Loucy (cell line): ENCODE measurements around the gene IQCF2.

ENCODE experiments used
- H2AFZ ChIP-seq: fragments of 200-600 bp; sonication (generic); 2 replicates; pipeline ENCODE4 v1.6.0; 2016; ENCODE audit warnings: antibody characterized with exemption, mild to moderate bottlenecking, low read length, moderate library complexity
- H3F3A ChIP-seq: fragments of 200-600 bp; 2 replicates; pipeline ENCODE4 v1.6.0; 2016; ENCODE audit warnings: antibody characterized with exemption, low read depth, mild to moderate bottlenecking
- H3K27me3 ChIP-seq: fragments of 200-600 bp; sonication (generic); 2 replicates; pipeline ENCODE4 v1.6.1; 2014; ENCODE audit warnings: low read length, mild to moderate bottlenecking; ENCODE audit not compliant: insufficient read depth, poor library complexity, severe bottlenecking
- H3K36me3 ChIP-seq: fragments of 200-600 bp; sonication (generic); 2 replicates; pipeline ENCODE4 v1.6.1; 2016; ENCODE audit warnings: low read length; ENCODE audit not compliant: insufficient read depth
- H3K4me1 ChIP-seq: fragments of 200-600 bp; sonication (generic); 2 replicates; pipeline ENCODE4 v1.5.1; 2014; ENCODE audit warnings: low read length, mild to moderate bottlenecking; ENCODE audit not compliant: insufficient read depth, poor library complexity, severe bottlenecking
- H3K4me2 ChIP-seq: fragments of 200-600 bp; sonication (generic); 2 replicates; pipeline ENCODE4 v1.6.0; 2014; ENCODE audit warnings: antibody characterized with exemption, low read length, low read depth, mild to moderate bottlenecking; ENCODE audit not compliant: poor library complexity, severe bottlenecking
- H3K4me3 ChIP-seq: fragments of 200-600 bp; sonication (generic); 2 replicates; pipeline ENCODE4 v1.5.1; 2014; ENCODE audit warnings: low read length, mild to moderate bottlenecking, mixed read lengths; ENCODE audit not compliant: poor library complexity, severe bottlenecking
- H3K79me2 ChIP-seq: fragments of 200-600 bp; sonication (generic); 2 replicates; pipeline ENCODE4 v1.6.1; 2014; ENCODE audit warnings: low read length; ENCODE audit not compliant: insufficient read depth
- H3K9ac ChIP-seq: fragments of 200-600 bp; sonication (generic); 2 replicates; pipeline ENCODE4 v1.6.0; 2014; ENCODE audit warnings: mild to moderate bottlenecking, low read depth, low read length, moderate library complexity; ENCODE audit not compliant: poor library complexity, severe bottlenecking
- H3K9me2 ChIP-seq: fragments of 200-600 bp; sonication (generic); replicated peaks from 2 replicates; pipeline ENCODE4 v1.6.1; 2016; ENCODE audit warnings: low read depth, low read length, mixed read lengths
- H3K9me3 ChIP-seq: fragments of 200-600 bp; sonication (generic); 2 replicates; pipeline ENCODE4 v1.6.1; 2014; ENCODE audit warnings: mild to moderate bottlenecking, antibody characterized with exemption, low read length, low read depth; ENCODE audit not compliant: insufficient read depth
- H4K20me1 ChIP-seq: fragments of 200-600 bp; sonication (generic); 2 replicates; pipeline ENCODE4 v1.6.0; 2014; ENCODE audit warnings: antibody characterized with exemption, low read length, mild to moderate bottlenecking; ENCODE audit not compliant: insufficient read depth, poor library complexity, severe bottlenecking
- EZH2phosphoT487 ChIP-seq: fragments of 200-600 bp; IDR thresholded peaks from 2 replicates; pipeline ENCODE4 v1.6.1; 2018; ENCODE audit warnings: antibody characterized with exemption, mild to moderate bottlenecking, moderate library complexity, borderline replicate concordance
- TF ChIP-seq, protein P1 (sequence below): fragments of 200-600 bp; sonication (generic); conservative IDR thresholded peaks from 2 replicates; pipeline ENCODE4 v1.5.1; 2014; ENCODE audit warnings: mild to moderate bottlenecking, antibody characterized with exemption, low read length

IQCF2 gene

DNA sequence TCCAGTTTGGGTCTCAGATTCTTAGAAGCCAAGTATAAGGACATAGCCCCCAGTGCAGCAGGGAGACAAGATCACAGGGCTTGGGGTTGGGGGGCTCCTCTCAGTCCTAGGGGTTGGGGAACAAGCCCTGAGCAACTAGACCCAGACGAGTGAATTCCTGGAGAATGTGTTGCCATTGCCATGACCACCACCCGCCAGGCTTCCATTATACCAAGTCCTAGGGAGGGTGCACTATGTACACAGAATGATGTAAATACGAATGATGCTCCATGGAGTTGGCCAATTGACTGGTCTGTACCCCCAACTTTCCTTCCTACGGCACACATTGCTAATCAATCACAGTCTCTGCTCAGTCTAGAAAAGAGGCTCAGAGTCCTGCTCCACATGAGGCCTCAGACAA is 33.0 kb downstream of the IQCF2 start:
- H3K36me3 ChIP-seq: no peaks in the 10 kb centered on the region
- H3K4me3 ChIP-seq: no peak overlapping the region
- H3K4me2 ChIP-seq: no peak overlapping the region
- H3K9me2 ChIP-seq: no peaks in the 10 kb centered on the region
- TF ChIP-seq EZH2phosphoT487: no peak
- TF ChIP-seq, protein P1, sequence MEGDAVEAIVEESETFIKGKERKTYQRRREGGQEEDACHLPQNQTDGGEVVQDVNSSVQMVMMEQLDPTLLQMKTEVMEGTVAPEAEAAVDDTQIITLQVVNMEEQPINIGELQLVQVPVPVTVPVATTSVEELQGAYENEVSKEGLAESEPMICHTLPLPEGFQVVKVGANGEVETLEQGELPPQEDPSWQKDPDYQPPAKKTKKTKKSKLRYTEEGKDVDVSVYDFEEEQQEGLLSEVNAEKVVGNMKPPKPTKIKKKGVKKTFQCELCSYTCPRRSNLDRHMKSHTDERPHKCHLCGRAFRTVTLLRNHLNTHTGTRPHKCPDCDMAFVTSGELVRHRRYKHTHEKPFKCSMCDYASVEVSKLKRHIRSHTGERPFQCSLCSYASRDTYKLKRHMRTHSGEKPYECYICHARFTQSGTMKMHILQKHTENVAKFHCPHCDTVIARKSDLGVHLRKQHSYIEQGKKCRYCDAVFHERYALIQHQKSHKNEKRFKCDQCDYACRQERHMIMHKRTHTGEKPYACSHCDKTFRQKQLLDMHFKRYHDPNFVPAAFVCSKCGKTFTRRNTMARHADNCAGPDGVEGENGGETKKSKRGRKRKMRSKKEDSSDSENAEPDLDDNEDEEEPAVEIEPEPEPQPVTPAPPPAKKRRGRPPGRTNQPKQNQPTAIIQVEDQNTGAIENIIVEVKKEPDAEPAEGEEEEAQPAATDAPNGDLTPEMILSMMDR: no peak
- no peaks in the 10 kb centered on the region for H4K20me1 ChIP-seq
- H3K27me3 ChIP-seq: no peaks in the 10 kb centered on the region
- H3K9ac ChIP-seq: no peak overlapping the region
- no peaks in the 10 kb centered on the region for H3K79me2 ChIP-seq
- H2AFZ ChIP-seq: no peak overlapping the region
- H3F3A ChIP-seq: no peaks in the 10 kb centered on the region
- H3K9me3 ChIP-seq: no peaks in the 10 kb centered on the region
- peaks cover 13% of the 10 kb centered on the region for H3K4me1 ChIP-seq

DNA sequence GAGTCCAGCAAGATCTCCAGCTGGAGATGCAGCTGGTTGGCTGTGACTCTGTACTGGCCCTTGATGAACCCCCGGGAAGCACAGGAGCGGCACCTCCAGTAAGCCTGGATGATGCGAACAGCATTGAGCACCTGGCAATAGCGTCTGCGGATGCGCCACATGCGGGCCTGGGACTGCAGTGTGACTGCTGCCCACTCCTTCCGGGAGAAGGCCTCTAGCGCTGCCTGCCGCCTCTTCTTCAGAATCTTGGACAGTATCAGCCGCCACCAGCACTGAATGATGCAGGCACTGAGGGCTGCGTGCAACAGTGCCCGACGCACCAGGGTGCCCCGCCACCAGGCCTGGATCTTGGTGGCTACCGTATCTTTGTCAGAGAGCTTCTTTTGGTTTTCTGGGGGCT is 33.5 kb downstream of the IQCF2 start:
- no peak overlapping the region for H3K9ac ChIP-seq
- TF ChIP-seq EZH2phosphoT487: no peak
- TF ChIP-seq, protein P1: no peak
- no peaks in the 10 kb centered on the region for H4K20me1 ChIP-seq
- no peaks in the 10 kb centered on the region for H3F3A ChIP-seq
- H3K27me3 ChIP-seq: no peaks in the 10 kb centered on the region
- no peaks in the 10 kb centered on the region for H3K9me3 ChIP-seq
- H3K36me3 ChIP-seq: no peaks in the 10 kb centered on the region
- no peak overlapping the region for H3K4me2 ChIP-seq
- H3K9me2 ChIP-seq: no peaks in the 10 kb centered on the region
- H3K4me3 ChIP-seq: no peak overlapping the region
- no peak overlapping the region for H2AFZ ChIP-seq
- no peaks in the 10 kb centered on the region for H3K79me2 ChIP-seq
- H3K4me1 ChIP-seq: peaks cover 13% of the 10 kb centered on the region

DNA sequence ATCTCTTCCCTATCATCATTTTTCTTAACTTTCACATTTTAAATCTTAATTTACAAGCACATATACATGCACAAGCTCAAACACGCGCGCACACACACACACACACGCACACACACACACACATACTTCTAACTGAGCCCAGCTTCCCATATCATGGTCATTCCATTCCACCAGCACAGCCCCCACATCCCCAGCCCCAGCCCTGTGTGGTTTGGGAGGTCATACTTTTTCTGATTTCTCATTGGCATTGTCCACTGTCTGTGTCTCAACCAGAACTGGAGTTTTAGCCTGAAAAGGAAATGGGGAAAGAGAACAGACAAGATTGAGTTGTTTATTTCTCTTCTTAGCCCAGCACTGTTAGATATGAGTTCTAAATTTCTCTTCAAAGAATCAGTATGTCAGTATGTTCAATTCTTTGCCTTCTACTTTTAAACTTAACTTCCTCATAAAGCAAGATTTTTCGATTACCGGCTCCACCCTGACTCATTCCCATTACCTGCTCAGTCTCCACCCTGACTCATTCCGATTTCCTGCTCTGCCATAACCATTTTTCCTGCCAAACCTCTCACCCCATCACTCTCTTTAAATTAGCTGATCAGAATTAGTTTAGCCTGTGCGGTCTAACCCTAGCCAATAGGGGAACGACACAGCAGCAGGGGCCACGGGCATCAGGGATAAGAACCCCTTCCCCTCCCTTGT is 35.3 kb downstream of the IQCF2 start:
- Histone ChIP-seq H3K36me3 (no peaks in the 10 kb centered on the region), H4K20me1 (no peaks in the 10 kb centered on the region), H3K4me1 (peaks cover 6% of the 10 kb centered on the region), H3K9ac (no peak overlapping the region), H3K9me2 (no peaks in the 10 kb centered on the region), H3K9me3 (no peaks in the 10 kb centered on the region), H3K4me2 (no peak overlapping the region), H3F3A (no peaks in the 10 kb centered on the region), H3K79me2 (no peaks in the 10 kb centered on the region), H2AFZ (no peak overlapping the region), H3K27me3 (no peaks in the 10 kb centered on the region), H3K4me3 (no peak overlapping the region)
- TF ChIP-seq, protein P1: no peak
- TF ChIP-seq EZH2phosphoT487: no peak
